Neural progenitor cell (in vitro differentiated cells): Measurements from ENCODE around the gene AGPS.

Experiments used
- CTCF ChIP-seq: fragments of 200-600 bp; sonication (generic); IDR thresholded peaks from 2 replicates; pipeline ENCODE4 v1.5.1; 2017; ENCODE audit warnings: antibody characterized with exemption, mild to moderate bottlenecking
- EZH2phosphoT487 ChIP-seq: fragments of 200-600 bp; sonication (generic); IDR thresholded peaks from 2 replicates; pipeline ENCODE4 v1.6.1; 2017; ENCODE audit warnings: antibody characterized with exemption

DNA sequence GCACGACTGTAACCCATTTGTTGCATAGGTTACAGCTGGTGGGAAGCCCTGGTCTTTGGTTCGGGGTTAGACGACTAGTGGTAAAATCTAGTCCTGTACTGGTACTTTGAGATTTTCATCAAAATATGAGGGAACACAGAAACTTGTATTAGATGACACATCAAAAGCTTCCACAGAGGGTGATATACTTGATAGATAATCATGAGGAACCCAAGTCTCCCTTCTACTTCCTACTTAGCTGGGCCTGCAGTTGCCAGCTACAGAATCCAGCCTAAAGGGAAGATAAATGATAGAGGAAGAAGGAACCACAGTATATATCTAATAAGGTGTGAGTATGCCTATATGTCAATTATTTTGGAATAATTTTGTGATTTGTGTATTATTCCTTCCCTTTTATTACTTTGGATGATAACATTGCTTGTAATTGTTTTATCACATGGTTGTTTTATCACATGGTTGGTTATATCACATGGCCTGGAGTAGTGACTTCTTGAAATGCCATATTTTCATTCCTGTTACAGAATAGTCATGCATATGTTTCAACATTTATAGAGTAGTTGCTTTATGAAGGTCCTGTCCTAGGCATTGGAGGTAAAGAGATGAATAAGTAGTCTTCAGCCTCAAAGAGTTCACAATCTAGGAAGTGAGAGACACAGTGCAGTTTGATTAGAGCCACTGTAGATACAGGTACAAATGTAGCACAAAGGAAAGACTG, 2.9 kb downstream of the AGPS start:
- TF ChIP-seq CTCF: no peak
- no peak for TF ChIP-seq EZH2phosphoT487
